Muscle of back (tissue), 11 donors: ENCODE measurements around the gene ITGB4. TPM values are rescaled to one million over a fixed set of nuclear protein-coding genes. Genes with fewer than 3 reads are reported as not detected.
A peak's percentile ranks its signal among the peaks of the same experiment; 100 is the strongest.

Experiments used
- DNase-seq, 3 donors: peaks; one replicate each; pipeline versions ENCODE4 v3.0.0 to v3.0.0-alpha.2; 2013
- polyA plus RNA-seq, 10 donors: library from polyadenylated mRNA; unstranded; fragments of 120-200 nt; gene quantifications; one replicate each; pipeline ENCODE4 v1.2.1, GENCODE V29; 2013; ENCODE audit not compliant: insufficient read length in 10 of 10

Gene ITGB4
- polyA plus RNA-seq, 10 donors, result 3.2 to 17.2 (median 5.4) TPM

GRCh38 chr17:75695830-75696271, 25.4 kb upstream of the ITGB4 start:
- DNase-seq, result peak; percentile 55 to 72 (median 62)

GRCh38 chr17:75697651-75698291, 23.5 kb upstream of the ITGB4 start:
- DNase-seq, result peak in 1 of 3 donors; percentile 43

GRCh38 chr17:75698659-75699058, 22.6 kb upstream of the ITGB4 start:
- no peak for DNase-seq

GRCh38 chr17:75701288-75701687, 20.0 kb upstream of the ITGB4 start:
- no peak for DNase-seq

GRCh38 chr17:75703191-75703590, 18.1 kb upstream of the ITGB4 start:
- no peak for DNase-seq

- no peak for DNase-seq
Measured at GRCh38 chr17:75703591-75703990, 17.7 kb upstream of the ITGB4 start.

- no peak for DNase-seq
Measured at GRCh38 chr17:75704963-75705875, 16.0 kb upstream of the ITGB4 start.

GRCh38 chr17:75706042-75706728, 15.1 kb upstream of the ITGB4 start:
- no peak for DNase-seq

- no peak for DNase-seq
Measured at GRCh38 chr17:75707079-75707571, 14.1 kb upstream of the ITGB4 start.

- DNase-seq, result no peak
Measured at GRCh38 chr17:75712446-75712845, 8.8 kb upstream of the ITGB4 start.

- DNase-seq, result no peak
Measured at GRCh38 chr17:75719732-75720131, 1.5 kb upstream of the ITGB4 start.

GRCh38 chr17:75721463-75722011, 278 bp downstream of the ITGB4 start:
- no peak for DNase-seq

GRCh38 chr17:75722076-75722475, 817 bp downstream of the ITGB4 start:
- DNase-seq, result no peak

GRCh38 chr17:75722542-75723095, 1.4 kb downstream of the ITGB4 start:
- no peak for DNase-seq

- no peak for DNase-seq
Measured at GRCh38 chr17:75723171-75723930, 2.1 kb downstream of the ITGB4 start.

- DNase-seq, result no peak
Measured at GRCh38 chr17:75724016-75725003, 3.1 kb downstream of the ITGB4 start.

- no peak for DNase-seq
Measured at GRCh38 chr17:75725504-75725903, 4.2 kb downstream of the ITGB4 start.

GRCh38 chr17:75727391-75727790, 6.1 kb downstream of the ITGB4 start:
- DNase-seq, result no peak

GRCh38 chr17:75729351-75729750, 8.1 kb downstream of the ITGB4 start:
- no peak for DNase-seq

GRCh38 chr17:75730065-75730464, 8.8 kb downstream of the ITGB4 start:
- DNase-seq, result no peak
